Measurements from ENCODE around the gene TFDP2.
A peak's percentile ranks its signal among the peaks of the same experiment; 100 is the strongest.
"Not testable (repeated sequence)": the region's sequence is repeated elsewhere in the genome, so short reads cannot be mapped to it uniquely, and the experiment has no call there.

Gene TFDP2

GRCh38 chr3:141955175-141955574, 194.2 kb downstream of the TFDP2 start:
- no peak for DNase-seq

GRCh38 chr3:141952611-141953010, 196.7 kb downstream of the TFDP2 start:
- DNase-seq: no peak

GRCh38 chr3:141950572-141951493, 198.5 kb downstream of the TFDP2 start:
- DNase-seq: no peak

- no peak for DNase-seq
Observed at GRCh38 chr3:141949972-141950371, 199.4 kb downstream of the TFDP2 start.

- no peak for DNase-seq
Observed at GRCh38 chr3:141949399-141949798, 199.9 kb downstream of the TFDP2 start.

GRCh38 chr3:141945726-141946485, 203.4 kb downstream of the TFDP2 start:
- DNase-seq: no peak

GRCh38 chr3:141942006-141942405, 207.3 kb downstream of the TFDP2 start:
- no peak for DNase-seq

GRCh38 chr3:141941093-141941492, 208.3 kb downstream of the TFDP2 start:
- DNase-seq: no peak

- peak; percentile 55 for DNase-seq
Observed at GRCh38 chr3:141940194-141940776, 209.1 kb downstream of the TFDP2 start.

GRCh38 chr3:141939759-141940158, 209.6 kb downstream of the TFDP2 start:
- DNase-seq: no peak

GRCh38 chr3:141938011-141938500, 211.3 kb downstream of the TFDP2 start:
- DNase-seq: no peak

- no peak for DNase-seq
Observed at GRCh38 chr3:141934354-141934753, 215.0 kb downstream of the TFDP2 start.

- DNase-seq: no peak
Observed at GRCh38 chr3:141933421-141934300, 215.7 kb downstream of the TFDP2 start.

GRCh38 chr3:141930801-141931200, 218.5 kb downstream of the TFDP2 start:
- no peak for DNase-seq

GRCh38 chr3:141929341-141929995, 219.9 kb downstream of the TFDP2 start:
- no peak for DNase-seq

- no peak for DNase-seq
Observed at GRCh38 chr3:141928631-141929270, 220.6 kb downstream of the TFDP2 start.

- no peak for DNase-seq
Observed at GRCh38 chr3:141926929-141927328, 222.4 kb downstream of the TFDP2 start.

GRCh38 chr3:141925677-141926076, 223.7 kb downstream of the TFDP2 start:
- DNase-seq: not testable (repeated sequence)

GRCh38 chr3:141921316-141921715, 228.0 kb downstream of the TFDP2 start:
- peak; percentile 12 for DNase-seq

- no peak for DNase-seq
Observed at GRCh38 chr3:141920701-141921100, 228.6 kb downstream of the TFDP2 start.

- DNase-seq: no peak
Observed at GRCh38 chr3:141915766-141916165, 233.6 kb downstream of the TFDP2 start.

Measured in activated CD4-positive, alpha-beta T cell treated with anti-CD3 and anti-CD28 coated beads, Interleukin-10, Interleukin-2, amounts not matched to agents 100 ng/mL and 50 ng/mL, durations not matched to agents 16 hours and 8 hours (primary cell).